ENCODE data around the gene SGCG. TPM values are rescaled to one million over a fixed set of nuclear protein-coding genes. Genes with fewer than 3 reads are reported as not detected.

Gene SGCG
- total RNA-seq, 1 donor from 2014 or later, result not detected

GRCh38 chr13:23323946-23324709, 143.3 kb downstream of the SGCG start:
- intact Hi-C loops (cut with micrococcal nuclease), result no loop called here

DNA sequence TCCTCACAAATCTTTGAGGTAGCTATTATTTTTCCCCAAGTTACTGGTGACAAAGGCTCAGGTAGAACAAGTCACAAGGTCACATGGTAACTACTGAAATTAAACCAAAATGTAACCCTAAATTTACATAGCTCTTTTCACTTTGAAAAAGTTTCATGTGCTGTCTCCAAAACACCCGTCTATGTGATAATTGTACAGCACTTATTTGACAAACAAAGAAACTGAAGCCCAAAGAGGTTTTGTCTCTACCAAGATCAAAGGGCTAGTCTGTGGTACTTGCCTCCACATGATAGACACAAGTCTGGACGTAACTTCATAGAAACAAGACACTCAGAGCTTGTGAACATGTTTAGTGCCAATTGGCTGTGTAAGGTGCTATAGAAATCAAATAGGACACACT, 144.4 kb downstream of the SGCG start:
- intact Hi-C loops (cut with micrococcal nuclease), result no loop called here

DNA sequence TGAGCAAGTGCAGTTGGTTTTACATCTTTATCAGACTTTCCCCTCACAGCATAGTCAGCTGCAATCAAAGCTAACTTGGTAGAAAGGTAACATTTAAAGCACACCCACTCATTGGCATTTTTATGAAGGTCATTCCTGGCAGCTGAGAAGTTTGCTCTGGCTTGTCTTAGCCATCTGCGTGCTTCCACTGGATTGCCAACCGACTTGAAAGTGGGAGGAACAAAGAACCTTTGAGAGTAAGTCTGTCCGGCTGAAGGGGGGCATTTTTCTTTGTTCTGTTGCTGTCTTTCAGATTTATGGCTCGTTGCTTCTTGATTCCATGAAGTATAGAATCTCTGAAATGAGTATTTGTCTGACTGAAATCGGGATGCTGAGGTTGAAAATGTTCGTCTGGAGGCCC, 149.6 kb downstream of the SGCG start:
- intact Hi-C loops (cut with micrococcal nuclease), result no loop called here

DNA sequence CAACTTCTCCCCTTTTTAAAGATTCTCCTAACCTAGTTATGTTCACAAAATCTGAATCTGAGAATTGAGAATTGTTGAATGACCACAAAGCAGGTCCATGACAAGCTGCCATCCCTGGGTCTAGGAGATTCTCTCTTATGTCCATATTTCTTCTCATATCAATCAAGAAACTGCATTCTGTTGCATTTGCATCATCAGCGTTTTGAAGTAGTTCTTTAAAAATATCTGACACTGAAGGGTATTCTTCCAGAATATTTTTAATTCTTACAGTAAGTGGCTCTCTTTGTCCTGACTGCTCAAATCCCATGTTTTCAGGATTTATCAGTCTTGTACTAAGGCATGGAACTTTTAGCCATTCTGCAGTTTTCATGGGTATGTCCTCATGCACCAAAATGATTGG, 158.4 kb downstream of the SGCG start:
- intact Hi-C loops (cut with micrococcal nuclease), result no loop called here

DNA sequence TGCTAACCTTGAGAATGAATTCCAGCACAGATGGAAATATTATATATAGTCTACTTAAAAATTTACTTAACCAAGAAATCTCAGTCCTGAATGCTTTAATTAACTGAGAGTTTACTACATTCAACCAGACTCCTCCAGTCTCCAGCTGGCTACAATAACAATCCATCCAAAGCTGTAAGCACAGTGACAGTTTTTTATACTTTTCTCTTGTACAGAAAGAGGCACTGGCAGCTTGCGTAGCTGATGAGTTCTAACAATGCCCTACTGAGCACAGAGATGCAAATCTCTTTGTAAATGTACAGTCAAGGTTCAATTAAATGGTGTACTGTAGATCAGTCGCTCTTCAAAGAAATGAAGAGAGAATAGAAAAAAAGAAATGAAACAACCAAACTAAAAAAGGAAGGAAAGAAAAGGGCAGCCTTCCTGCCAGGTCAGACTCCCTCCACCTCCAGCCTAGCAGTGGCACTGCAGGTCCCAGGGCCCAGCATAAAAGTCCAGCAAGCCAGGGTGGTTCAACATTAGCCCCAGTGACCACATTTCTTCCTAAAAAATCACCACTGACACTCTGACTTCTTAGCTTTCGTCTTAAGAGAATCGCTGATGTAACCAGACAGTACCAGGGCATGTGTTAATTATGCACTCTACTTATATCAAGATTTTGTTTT, 164.3 kb downstream of the SGCG start:
- intact Hi-C loops (cut with micrococcal nuclease), result no loop called here

- intact Hi-C loops (cut with micrococcal nuclease), result no loop called here
Observed at GRCh38 chr13:23347601-23348000, 166.8 kb downstream of the SGCG start.

DNA sequence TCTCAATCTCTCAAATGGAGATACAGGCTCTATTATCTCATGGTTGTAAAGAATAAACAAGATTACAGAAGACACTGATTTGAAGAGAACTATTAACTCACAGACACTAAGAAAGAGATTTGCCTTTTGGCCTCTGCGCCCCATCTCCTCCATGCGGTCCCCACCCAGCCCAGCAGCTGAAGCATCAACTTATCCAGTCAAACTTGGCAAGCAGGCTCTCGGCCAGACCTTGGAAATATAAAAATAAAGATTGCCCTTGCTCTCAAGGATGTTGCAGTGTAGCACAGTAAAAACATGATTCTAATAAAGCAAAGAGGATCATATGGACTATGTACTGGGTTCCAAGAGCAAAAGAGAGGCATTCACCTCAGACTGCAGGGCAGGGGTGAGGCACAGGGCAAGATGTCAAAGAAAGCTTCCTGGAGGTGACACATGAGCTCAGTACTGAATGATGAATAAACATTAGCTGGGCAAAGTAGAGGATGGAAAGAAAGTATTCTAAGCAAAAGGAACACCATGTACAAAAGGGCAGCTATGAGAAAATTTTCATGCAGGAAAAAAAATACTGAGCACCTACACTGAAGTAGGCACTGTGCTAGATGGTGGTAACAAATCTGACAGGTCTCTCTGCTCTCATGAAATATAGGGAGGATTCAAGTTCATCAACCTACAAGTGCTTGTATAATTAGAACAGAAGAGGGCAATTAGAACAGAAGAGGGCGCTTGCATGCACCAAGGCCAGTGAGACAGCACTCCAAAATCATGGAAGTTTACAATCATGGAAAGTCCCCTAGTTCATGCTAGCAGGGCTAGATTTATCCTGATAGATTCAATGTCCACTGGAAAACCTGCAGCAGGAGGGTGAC, 167.7 kb downstream of the SGCG start:
- intact Hi-C loops (cut with micrococcal nuclease), result no loop called here

GRCh38 chr13:23349161-23349897, 168.6 kb downstream of the SGCG start:
- intact Hi-C loops (cut with micrococcal nuclease), result no loop called here

DNA sequence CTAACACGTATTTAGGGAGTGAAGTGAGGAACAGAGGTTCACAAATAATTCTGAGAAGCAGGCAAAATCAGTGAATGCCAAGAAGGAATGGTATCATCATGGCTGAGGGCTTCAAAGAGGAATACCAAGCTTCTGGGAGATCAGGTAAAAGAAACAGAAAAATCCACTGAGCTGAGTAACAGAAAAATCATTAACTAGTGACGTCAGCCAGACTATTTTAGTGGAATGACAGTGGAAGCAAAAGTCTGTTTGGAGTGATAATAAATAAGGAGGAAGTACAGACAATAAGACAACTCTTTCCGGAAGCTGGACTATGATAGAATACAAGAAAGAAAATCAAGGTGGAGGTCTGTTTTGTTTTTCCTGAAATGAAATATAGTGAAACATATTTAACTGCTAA, 169.2 kb downstream of the SGCG start:
- intact Hi-C loops (cut with micrococcal nuclease), result no loop called here

GRCh38 chr13:23352161-23352560, 171.4 kb downstream of the SGCG start:
- intact Hi-C loops (cut with micrococcal nuclease), result no loop called here

DNA sequence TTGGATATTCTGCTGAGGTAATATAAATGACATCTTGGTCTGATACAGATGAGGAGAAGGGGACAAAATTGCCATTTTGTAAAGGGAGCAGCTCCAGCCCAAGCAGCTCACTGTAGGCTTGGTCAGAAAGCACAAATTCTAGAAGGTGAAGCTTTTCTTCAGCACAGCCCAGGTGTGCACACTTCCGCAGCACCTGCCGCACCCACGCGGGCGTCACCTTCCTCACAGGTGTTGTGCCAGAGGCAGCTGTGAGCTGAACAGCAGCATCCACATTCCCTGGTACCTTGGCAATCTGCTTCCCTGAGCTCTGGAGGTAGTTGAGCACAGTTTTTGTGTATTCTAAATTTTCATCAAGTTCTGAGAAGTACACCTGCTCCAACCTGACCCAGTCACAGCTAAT, 173.7 kb downstream of the SGCG start:
- intact Hi-C loops (cut with micrococcal nuclease), result no loop called here

- intact Hi-C loops (cut with micrococcal nuclease), result no loop called here
Observed at GRCh38 chr13:23356368-23356767, 175.6 kb downstream of the SGCG start.

- intact Hi-C loops (cut with micrococcal nuclease), result no loop called here
Observed at GRCh38 chr13:23357349-23357748, 176.6 kb downstream of the SGCG start.

- intact Hi-C loops (cut with micrococcal nuclease), result no loop called here
Observed at GRCh38 chr13:23359882-23360281, 179.1 kb downstream of the SGCG start.

DNA sequence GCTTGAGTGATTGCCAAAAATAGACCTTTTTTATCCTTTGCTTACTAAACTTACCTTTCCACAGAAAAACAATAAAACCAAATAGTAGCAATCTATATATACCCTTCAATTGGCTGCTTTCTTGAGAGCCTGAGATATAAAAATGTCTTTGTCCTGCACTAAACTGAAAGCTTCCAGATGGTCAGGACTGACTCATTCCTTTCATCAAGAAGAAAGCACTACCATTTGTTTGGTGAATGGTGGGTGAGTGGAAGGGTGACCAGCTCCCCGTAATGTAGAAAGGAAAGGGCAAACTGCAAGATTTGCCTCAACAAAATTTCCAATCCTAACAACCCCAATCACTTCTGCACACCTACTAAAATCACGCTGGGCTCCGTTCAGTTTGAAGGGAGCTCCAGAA, 184.9 kb downstream of the SGCG start:
- intact Hi-C loops (cut with micrococcal nuclease), result no loop called here

DNA sequence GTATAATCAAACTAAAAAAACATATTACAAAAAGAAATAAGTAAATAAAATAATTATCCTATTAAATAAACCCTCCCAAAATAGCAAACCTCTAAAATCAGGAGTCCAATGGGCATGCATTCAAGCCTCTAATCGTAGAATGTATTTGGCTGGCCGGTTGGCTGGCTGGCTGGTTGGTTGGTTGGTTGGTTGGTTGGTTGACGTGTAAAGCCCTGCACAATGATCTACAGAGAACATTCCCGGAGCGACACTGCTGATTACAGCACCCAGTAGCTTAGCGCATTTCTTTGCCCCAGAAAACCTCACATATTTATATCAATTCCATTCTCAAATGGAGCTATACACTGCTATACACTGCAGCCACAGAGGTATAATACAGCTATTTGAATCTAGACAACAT, 187.1 kb downstream of the SGCG start:
- intact Hi-C loops (cut with micrococcal nuclease), result no loop called here

GRCh38 chr13:23372264-23372906, 191.6 kb downstream of the SGCG start:
- intact Hi-C loops (cut with micrococcal nuclease), result loop anchor here (10.0 kb wide), 2 partner anchors 1552 to 1912 kb away; partner anchors contain the start of gene MTMR6

All from T-helper 2 cell treated with Interferon-gamma antibody and Interleukin-4, amounts not matched to agents 100 ng/mL and 5 ng/mL, for 36 hours (primary cell).